NCI-H345 (cell line): ENCODE measurements around the gene GALNT18.

ENCODE experiments used
- DNase-seq: peaks from one replicate; lab custom pipeline; 2025; lab: John Stamatoyannopoulos, UW

The GALNT18 gene

DNA sequence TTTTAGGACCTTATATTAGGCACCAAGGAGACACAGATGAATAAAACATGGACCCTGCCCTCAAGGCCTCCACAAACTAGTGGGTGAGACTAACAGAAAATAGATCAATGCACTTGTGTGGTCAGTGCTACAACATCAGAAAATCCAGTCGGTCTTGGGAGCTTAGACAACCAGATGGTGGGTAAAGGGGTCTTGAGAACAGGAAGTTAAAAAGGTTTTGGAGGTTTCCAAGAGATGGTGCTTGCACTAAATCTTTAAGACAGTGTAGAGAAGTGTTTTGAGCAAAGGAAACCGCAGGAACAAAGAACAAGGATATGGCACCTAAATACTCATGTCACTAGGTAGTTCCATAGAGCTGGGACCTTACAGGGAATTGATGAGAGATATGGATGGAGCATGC, 56.2 kb downstream of the GALNT18 start:
- no peak for DNase-seq

GRCh38 chr11:11563200-11563975, 58.4 kb downstream of the GALNT18 start:
- DNase-seq = no peak

DNA sequence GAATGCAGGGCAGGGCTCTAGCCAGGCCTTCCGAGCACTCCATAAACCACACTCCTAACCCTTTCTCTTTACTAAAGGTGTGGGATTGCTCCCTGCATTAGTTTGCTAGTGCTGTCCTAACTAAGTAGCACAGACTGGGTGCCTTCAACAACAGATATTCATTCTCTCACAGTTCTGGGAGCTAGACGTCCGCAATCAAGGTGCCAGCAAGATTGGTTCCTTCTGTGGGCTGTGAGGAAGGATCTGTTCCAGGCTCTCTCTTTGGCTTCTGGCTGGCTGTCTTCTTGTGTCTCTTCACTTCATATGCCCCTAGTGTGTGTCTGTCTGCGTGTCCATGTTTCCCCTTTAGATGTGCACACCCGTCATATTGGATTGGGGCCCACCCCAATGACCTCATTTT, 59.8 kb downstream of the GALNT18 start:
- DNase-seq = no peak

GRCh38 chr11:11558826-11559225, 63.0 kb downstream of the GALNT18 start:
- DNase-seq = no peak

DNA sequence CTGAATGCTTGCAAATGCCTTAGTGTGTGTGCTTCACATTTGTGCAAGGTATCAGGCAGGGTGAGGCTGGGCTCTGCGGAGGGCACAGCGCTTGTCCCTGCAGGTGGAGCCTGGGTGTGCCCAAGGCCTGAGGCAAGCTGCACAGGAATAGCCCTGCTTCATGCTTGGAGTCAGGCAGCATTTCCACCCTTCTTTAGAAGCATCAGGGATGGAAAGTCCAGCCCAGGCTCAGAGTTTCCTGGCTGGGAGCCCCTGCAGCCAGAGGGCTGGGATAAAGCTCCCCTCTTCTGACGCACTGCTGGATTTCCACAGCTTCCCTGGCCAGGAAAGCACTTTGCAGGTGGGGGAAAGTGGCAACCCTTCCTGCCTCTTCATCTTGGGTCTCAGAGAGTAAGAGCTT, 63.4 kb downstream of the GALNT18 start:
- no peak for DNase-seq

- DNase-seq = peak; percentile 83
These were observed 66.6 kb downstream of the GALNT18 start for GRCh38 chr11:11555208-11555607.

- DNase-seq = no peak
These were observed 68.2 kb downstream of the GALNT18 start for GRCh38 chr11:11553573-11553972.

DNA sequence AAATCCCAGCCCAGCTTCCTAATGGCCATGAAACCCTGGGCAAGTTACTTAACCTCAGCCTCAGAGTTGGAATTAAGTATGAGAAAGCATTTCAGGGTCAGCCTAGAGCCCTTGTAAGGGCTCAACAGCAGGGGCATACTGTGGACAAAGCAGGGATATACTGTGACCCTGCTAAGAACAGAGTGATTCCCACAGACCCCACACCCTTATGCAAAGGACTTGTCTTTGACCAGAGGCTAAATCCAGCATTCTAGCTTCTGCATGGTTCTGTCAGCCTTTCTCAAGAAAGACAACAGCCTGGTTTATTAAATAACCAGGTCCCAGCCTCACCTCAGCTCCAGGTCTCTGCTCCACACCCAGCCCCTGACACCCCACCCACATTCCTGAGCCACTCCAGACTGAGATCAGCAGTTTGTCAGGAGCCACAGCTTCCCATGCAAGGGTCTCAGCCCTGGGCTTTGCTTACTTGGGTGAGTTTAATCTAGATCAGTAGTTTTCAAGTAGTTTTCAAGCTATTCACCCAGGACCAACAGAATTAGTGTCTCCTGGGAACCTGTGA, 69.2 kb downstream of the GALNT18 start:
- DNase-seq = no peak

- DNase-seq = no peak
These were observed 71.3 kb downstream of the GALNT18 start for GRCh38 chr11:11550534-11550933.

GRCh38 chr11:11545285-11546275, 76.2 kb downstream of the GALNT18 start:
- no peak for DNase-seq

DNA sequence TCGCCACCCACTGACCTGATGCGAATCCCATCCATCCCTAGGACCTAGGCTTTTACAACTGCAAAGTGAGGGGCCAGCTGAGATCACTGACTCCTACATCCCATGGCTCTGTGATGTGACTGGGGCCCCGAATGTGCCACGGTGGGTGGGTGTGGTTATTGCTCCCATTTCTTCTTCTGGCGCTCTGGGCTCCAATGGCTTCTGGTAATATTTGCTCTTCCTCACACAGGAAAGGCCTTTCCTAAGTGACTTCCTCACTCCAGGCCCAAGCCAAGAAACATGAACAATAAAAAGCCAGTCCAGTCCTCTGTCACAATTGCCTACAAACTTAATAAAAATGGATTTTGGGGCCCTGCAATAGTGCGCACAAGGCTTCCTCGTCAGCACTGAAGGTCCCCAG, 78.1 kb downstream of the GALNT18 start:
- no peak for DNase-seq

DNA sequence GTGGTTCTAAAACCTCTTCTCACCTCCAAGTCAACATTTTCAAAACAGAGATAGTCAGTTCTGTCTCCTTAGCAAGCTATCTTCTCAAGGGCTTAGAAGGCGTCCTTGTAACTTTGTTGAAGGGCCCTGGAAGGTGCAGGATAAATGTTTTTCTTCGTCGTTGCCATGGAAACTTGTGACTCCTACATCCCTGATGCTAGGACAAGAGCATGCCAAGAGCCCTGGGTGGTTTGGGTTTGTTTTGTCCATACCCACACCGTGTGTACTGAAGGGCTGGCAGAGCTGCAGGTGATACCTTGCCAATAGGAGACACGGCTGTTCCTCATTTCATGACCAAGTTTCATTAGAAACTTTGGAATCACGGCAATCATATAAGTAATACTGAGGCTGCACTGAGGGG, 81.6 kb downstream of the GALNT18 start:
- no peak for DNase-seq

DNA sequence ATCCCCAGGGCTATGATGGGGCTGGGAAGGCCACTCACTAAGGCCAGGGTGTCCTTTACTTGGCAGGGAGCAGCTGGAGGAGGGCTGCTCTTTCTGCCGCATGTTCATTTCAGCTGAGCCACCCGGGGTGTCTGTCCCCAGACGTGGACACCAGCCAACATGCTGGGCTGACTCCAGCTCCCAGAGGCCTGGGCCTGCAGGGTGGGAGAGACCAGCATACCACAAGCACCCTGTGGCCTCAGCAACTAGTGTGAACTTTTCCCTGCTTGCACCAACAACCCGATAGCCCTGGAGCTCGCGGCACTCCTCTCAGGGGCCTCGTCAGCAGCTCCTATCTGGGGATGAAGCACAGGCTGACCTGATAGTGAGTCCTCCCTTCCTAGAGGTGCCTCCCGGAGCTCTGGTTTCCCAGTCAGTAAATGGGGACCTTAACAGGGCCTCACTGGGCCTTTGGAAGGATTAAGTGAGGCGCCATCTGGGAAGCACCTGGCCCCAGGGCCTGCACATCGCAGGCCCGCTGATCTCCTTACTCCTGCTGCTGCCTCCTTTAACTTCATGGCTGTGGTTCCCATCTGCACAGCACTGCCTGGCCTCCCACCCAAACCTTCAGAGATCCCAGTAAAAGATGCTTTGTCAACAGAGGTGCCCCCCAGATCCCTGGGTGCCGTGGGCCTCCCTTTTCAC, 83.4 kb downstream of the GALNT18 start:
- DNase-seq = peak; percentile 29

GRCh38 chr11:11537871-11538270, 83.9 kb downstream of the GALNT18 start:
- DNase-seq = no peak

GRCh38 chr11:11537372-11537771, 84.4 kb downstream of the GALNT18 start:
- DNase-seq = no peak

DNA sequence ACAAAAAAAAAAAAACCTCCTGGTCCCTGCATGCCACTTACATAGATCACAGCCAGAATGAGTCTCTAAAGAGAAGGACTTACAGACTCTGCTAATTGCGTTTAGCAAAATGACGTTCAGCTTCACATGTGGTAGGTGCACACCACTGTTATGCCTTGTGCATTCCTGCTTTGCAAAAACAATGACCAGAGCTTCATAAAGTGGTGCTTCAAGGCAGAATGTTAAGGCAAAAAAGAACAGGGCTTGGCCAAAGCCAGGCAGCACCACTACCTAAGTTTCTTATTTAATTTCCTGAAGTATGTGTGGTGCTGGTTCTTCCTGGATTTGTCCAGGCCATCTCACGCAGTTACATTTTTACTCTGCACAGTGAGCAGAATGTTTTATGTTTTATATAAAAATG, 85.2 kb downstream of the GALNT18 start:
- no peak for DNase-seq

GRCh38 chr11:11535611-11536010, 86.2 kb downstream of the GALNT18 start:
- DNase-seq = peak; percentile 41

DNA sequence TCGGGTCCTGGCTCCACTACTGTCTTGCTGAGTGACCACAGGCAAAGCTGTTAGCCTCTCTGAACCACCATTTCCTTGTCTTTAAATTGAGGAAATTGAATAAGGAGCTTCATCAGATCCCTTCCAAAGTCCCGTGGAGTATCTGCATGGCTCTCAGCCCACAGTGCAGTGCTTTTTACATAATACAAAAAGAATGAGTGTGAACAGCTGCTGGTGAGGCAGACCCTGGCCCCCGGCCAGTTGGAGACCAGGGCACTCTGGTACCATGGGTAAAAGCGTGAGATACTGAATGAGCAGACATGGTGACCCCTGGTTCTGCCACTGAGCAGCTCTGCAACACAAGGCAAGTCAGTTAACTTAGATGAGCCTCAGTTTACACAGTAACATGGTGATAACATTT, 86.8 kb downstream of the GALNT18 start:
- peak; percentile 69 for DNase-seq

DNA sequence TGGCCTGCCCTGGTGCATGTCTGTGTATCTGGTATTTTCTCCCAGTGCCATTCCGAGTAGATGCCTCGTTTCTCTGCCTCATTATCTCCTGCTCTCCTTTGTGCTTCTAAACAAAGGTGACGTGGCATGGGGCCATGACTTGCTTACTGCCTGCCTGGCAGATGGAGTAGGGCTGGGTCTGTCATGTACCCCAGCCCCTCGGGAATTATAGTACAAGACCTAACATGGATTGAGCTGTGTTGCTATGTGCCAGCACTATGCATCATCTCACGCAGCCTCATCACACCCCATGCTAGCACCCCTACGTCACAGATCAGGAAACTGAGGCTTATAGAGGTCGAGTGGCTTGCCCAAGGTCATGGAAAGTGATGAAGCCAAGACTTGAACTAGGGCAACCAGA, 88.1 kb downstream of the GALNT18 start:
- DNase-seq = peak; percentile 77

GRCh38 chr11:11533057-11533456, 88.7 kb downstream of the GALNT18 start:
- no peak for DNase-seq

DNA sequence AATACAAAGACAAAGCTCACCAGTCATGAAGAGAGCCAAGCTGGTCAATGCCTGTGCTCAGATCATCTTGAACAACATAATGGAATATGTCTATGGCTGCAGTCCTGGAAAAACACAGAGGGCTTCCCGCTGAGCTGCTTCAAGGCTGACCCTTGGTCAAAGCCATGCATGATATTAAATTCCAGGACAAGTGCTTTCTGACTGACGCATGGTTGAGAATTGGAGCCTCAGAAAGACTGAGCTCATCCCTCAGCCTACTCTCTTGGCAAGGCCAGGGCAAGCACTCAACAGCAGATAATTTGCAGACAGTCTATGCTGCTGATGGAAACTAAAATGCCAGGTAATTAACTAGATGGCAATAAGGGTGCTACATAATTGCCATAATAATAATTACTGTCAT, 89.2 kb downstream of the GALNT18 start:
- DNase-seq = no peak
